ENCODE data around the gene JPH2.

The JPH2 gene

GRCh38 chr20:44174996-44175765, 11.8 kb downstream of the JPH2 start:
- TF ChIP-seq ZFX (IDR thresholded peaks at IDR 0.05) (no peak), CTCF (conservative IDR thresholded peaks at IDR 0.05) (no peak)
- no peak overlapping the region for H3K27ac ChIP-seq

GRCh38 chr20:44173846-44174245, 13.1 kb downstream of the JPH2 start:
- no peak overlapping the region for H3K27ac ChIP-seq
- TF ChIP-seq CTCF (conservative IDR thresholded peaks at IDR 0.05) = no peak
- no peak for TF ChIP-seq ZFX (IDR thresholded peaks at IDR 0.05)

GRCh38 chr20:44173116-44173515, 13.9 kb downstream of the JPH2 start:
- TF ChIP-seq ZFX (IDR thresholded peaks at IDR 0.05) = no peak
- no peak for TF ChIP-seq CTCF (conservative IDR thresholded peaks at IDR 0.05)
- H3K27ac ChIP-seq = no peak overlapping the region

GRCh38 chr20:44172572-44172950, 14.4 kb downstream of the JPH2 start:
- no peak overlapping the region for H3K27ac ChIP-seq
- TF ChIP-seq ZFX (IDR thresholded peaks at IDR 0.05) (no peak), CTCF (conservative IDR thresholded peaks at IDR 0.05) (no peak)

- H3K27ac ChIP-seq = no peak overlapping the region
Measured at GRCh38 chr20:44171775-44172571, 15.0 kb downstream of the JPH2 start.

GRCh38 chr20:44170816-44171410, 16.1 kb downstream of the JPH2 start:
- no peak overlapping the region for H3K27ac ChIP-seq
- TF ChIP-seq ZFX (IDR thresholded peaks at IDR 0.05) (no peak), CTCF (conservative IDR thresholded peaks at IDR 0.05) (no peak)

More at GRCh38 chr20:44171775-44172571, 15.0 kb downstream of the JPH2 start:
- TF ChIP-seq ZFX (IDR thresholded peaks at IDR 0.05) = no peak
- no peak for TF ChIP-seq CTCF (conservative IDR thresholded peaks at IDR 0.05)

- no peak overlapping the region for H3K27ac ChIP-seq
- no peak for TF ChIP-seq CTCF (conservative IDR thresholded peaks at IDR 0.05)
- TF ChIP-seq ZFX (IDR thresholded peaks at IDR 0.05) = no peak
Measured at GRCh38 chr20:44167736-44168135, 19.3 kb downstream of the JPH2 start.

All from C4-2B (cell line).